DOHH2 (cell line): ENCODE results near the gene PTTG1.

Experiments used
- EZH2phosphoT487 ChIP-seq: fragments of 200-600 bp; sonication (generic); IDR thresholded peaks from 2 replicates; pipeline ENCODE4 v1.6.1; 2017; ENCODE audit warnings: borderline replicate concordance, mild to moderate bottlenecking, antibody characterized with exemption, low read length, moderate library complexity, mixed read lengths
- TF ChIP-seq, protein P1 (sequence below): fragments of 200-600 bp; sonication (generic); IDR thresholded peaks from one replicate; pipeline ENCODE4 v1.5.1; 2014; ENCODE audit warnings: antibody characterized with exemption, mild to moderate bottlenecking, low read depth, low read length; ENCODE audit not compliant: poor library complexity, severe bottlenecking

DNA sequence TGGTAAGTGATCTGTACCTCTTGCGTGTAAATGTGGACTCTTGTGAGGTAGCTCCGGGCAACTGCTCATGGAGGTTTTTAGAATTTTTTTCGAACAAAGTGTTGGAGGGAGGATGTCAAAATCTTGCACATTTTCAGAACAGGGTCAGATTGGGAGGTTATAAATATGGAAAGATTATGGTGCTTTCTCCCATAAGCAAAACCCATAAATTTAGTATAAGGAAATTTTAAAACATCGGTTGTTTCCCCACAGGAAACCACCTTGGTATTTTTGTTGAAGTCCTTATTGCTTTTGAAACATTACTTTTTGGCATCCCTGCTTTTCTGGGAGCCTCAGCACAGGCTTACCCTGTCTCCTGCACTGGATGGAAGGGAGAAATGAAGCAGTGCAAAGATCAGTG, 33.9 kb downstream of the PTTG1 start:
- TF ChIP-seq, protein P1, sequence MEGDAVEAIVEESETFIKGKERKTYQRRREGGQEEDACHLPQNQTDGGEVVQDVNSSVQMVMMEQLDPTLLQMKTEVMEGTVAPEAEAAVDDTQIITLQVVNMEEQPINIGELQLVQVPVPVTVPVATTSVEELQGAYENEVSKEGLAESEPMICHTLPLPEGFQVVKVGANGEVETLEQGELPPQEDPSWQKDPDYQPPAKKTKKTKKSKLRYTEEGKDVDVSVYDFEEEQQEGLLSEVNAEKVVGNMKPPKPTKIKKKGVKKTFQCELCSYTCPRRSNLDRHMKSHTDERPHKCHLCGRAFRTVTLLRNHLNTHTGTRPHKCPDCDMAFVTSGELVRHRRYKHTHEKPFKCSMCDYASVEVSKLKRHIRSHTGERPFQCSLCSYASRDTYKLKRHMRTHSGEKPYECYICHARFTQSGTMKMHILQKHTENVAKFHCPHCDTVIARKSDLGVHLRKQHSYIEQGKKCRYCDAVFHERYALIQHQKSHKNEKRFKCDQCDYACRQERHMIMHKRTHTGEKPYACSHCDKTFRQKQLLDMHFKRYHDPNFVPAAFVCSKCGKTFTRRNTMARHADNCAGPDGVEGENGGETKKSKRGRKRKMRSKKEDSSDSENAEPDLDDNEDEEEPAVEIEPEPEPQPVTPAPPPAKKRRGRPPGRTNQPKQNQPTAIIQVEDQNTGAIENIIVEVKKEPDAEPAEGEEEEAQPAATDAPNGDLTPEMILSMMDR = no peak
- TF ChIP-seq EZH2phosphoT487 = no peak
